GM12864 (cell line): ENCODE data around the gene SERPINA6.

Experiments used
- DNase-seq: peaks from one replicate; pipeline ENCODE4 v3.0.0-alpha.2; 2011; ENCODE audit warnings: low read depth
- H3K4me3 ChIP-seq: 2 replicates; pipeline ENCODE4 v1.5.1; 2011; ENCODE audit warnings: mild to moderate bottlenecking, low read depth, low read length, control low read depth
- CTCF ChIP-seq: IDR thresholded peaks from 2 replicates; pipeline ENCODE4 v1.5.1; 2011; ENCODE audit warnings: low read depth, mild to moderate bottlenecking, moderate library complexity, low read length, control low read depth, inconsistent platforms; ENCODE audit errors: missing control alignments

The SERPINA6 gene

GRCh38 chr14:94362614-94363133, 39.5 kb upstream of the SERPINA6 start:
- no peak for TF ChIP-seq CTCF

GRCh38 chr14:94361682-94362081, 38.5 kb upstream of the SERPINA6 start:
- TF ChIP-seq CTCF, result no peak
- no peak for DNase-seq

More at GRCh38 chr14:94362614-94363133, 39.5 kb upstream of the SERPINA6 start:
- no peak for DNase-seq
- H3K4me3 ChIP-seq, result no peak overlapping the region

GRCh38 chr14:94360945-94361565, 37.9 kb upstream of the SERPINA6 start:
- no peak for TF ChIP-seq CTCF
- DNase-seq, result no peak
- H3K4me3 ChIP-seq, result no peak overlapping the region

More at GRCh38 chr14:94361682-94362081, 38.5 kb upstream of the SERPINA6 start:
- H3K4me3 ChIP-seq, result no peak overlapping the region

GRCh38 chr14:94357166-94357565, 34.0 kb upstream of the SERPINA6 start:
- no peak for DNase-seq
- no peak overlapping the region for H3K4me3 ChIP-seq
- TF ChIP-seq CTCF, result no peak

GRCh38 chr14:94356379-94357056, 33.4 kb upstream of the SERPINA6 start:
- DNase-seq, result no peak
- no peak for TF ChIP-seq CTCF
- no peak overlapping the region for H3K4me3 ChIP-seq

- no peak overlapping the region for H3K4me3 ChIP-seq
- no peak for DNase-seq
- TF ChIP-seq CTCF, result peak; percentile 57
Measured at GRCh38 chr14:94355191-94355794, 32.2 kb upstream of the SERPINA6 start.
